ENCODE data around the gene SLC26A1.

The SLC26A1 gene

DNA sequence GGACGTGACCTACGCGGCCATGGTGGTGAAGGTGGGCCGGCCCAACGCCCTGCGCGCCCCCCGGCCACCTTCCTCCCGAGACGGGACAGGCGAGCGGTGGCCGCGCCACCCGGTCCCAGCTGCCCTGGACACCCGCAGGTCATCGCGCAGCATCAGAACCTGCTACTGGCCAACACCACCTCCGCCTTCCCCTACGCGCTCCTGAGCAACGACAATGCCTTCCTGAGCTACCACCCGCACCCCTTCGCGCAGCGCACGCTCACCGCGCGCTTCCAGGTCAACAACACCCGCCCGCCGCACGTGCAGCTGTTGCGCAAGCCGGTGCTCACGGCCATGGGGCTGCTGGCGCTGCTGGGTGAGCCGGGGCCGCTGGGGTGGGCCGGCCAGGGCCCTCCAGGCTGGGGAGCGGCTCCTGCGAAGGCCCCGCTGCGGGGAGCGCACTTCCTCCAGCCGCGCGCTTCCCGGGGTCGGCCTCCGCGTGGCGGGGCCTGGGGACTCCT lies 9.0 kb upstream of the SLC26A1 start:
- Histone ChIP-seq H3K4me2 (ENCODE audit: low read length) (peak overlapping the region; percentile 32), H2BK12ac (ENCODE audit: low read length) (no peak overlapping the region), H4K12ac (ENCODE audit: low read depth, low read length) (no peak overlapping the region), H2AFZ (ENCODE audit: insufficient read depth, low read length, poor library complexity) (no peak overlapping the region), H3K9ac (ENCODE audit: low read length) (no peak overlapping the region), H3K4ac (ENCODE audit: low read depth, low read length) (no peak overlapping the region), H3K9me3 (ENCODE audit: insufficient read depth, low read depth, low read length) (peaks cover 20% of the 10 kb centered on the region), H3K79me1 (ENCODE audit: low read length) (no peaks in the 10 kb centered on the region), H3K27ac (ENCODE audit: low read depth, low read length) (no peak overlapping the region), H3K18ac (ENCODE audit: low read length) (no peak overlapping the region), H3K4me3 (ENCODE audit: low read depth, low read length) (no peak overlapping the region), H3K4me1 (ENCODE audit: control insufficient read depth in 1 of 2, insufficient read depth in 2 of 2, low read length in 2 of 2) (peaks cover 2 to 3% of the 10 kb centered on the region in 2 experiments), H4K91ac (ENCODE audit: low read depth, low read length) (no peak overlapping the region), H4K8ac (ENCODE audit: low read depth, low read length) (no peak overlapping the region), H3K36me3 (ENCODE audit: control insufficient read depth in 1 of 2, insufficient read depth in 2 of 2, low read length in 2 of 2) (no peaks in the 10 kb centered on the region), H2BK5ac (ENCODE audit: low read depth, low read length, poor library complexity) (no peak overlapping the region), H3K27me3 (ENCODE audit: insufficient read depth, low read length) (peaks cover 64% of the 10 kb centered on the region), H3K79me2 (ENCODE audit: control insufficient read depth, insufficient read depth, low read length, poor library complexity) (no peaks in the 10 kb centered on the region), H3K14ac (ENCODE audit: low read length) (no peak overlapping the region), H2AK5ac (ENCODE audit: low read length) (no peak overlapping the region), H3K23ac (ENCODE audit: low read length) (no peak overlapping the region), H2BK120ac (ENCODE audit: insufficient read depth, low read length, poor library complexity) (no peak overlapping the region)
- DNase-seq = peak in 1 of 2 donors; percentile 64
- WGBS (ENCODE audit: extremely low coverage, insufficient coverage, insufficient read length) = no CpG with 5 or more reads among the region's 54 CpGs

DNA sequence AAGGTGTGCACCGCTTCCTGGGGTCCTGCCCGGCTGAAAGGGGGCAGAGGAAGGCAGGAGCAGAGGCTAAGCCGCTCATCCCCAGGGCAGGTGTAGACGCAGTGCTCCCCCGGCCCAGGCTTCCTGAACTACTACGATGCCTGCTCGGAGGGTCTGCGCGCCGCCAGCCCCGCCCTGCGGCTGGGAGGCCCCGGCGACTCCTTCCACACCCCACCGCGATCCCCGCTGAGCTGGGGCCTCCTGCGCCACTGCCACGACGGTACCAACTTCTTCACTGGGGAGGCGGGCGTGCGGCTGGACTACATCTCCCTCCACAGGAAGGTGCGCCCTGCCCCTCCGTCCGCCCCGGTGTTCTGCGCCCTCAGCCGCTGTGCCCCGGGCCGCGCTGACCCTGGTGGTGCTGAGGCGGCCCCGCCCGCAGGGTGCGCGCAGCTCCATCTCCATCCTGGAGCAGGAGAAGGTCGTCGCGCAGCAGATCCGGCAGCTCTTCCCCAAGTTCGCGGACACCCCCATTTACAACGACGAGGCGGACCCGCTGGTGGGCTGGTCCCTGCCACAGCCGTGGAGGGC lies 8.4 kb upstream of the SLC26A1 start:
- H3K4me3 ChIP-seq (ENCODE audit: low read depth, low read length) = no peak overlapping the region
- no peak overlapping the region for H3K9ac ChIP-seq (ENCODE audit: low read length)
- H3K9me3 ChIP-seq (ENCODE audit: insufficient read depth, low read depth, low read length) = peaks cover 20% of the 10 kb centered on the region
- no peaks in the 10 kb centered on the region for H3K79me2 ChIP-seq (ENCODE audit: control insufficient read depth, insufficient read depth, low read length, poor library complexity)
- no peak overlapping the region for H3K18ac ChIP-seq (ENCODE audit: low read length)
- H2AFZ ChIP-seq (ENCODE audit: insufficient read depth, low read length, poor library complexity) = no peak overlapping the region
- H3K27me3 ChIP-seq (ENCODE audit: insufficient read depth, low read length) = peaks cover 64% of the 10 kb centered on the region
- no peak overlapping the region for H2BK5ac ChIP-seq (ENCODE audit: low read depth, low read length, poor library complexity)
- no peak overlapping the region for H3K4ac ChIP-seq (ENCODE audit: low read depth, low read length)
- no peak overlapping the region for H2AK5ac ChIP-seq (ENCODE audit: low read length)
- no peak overlapping the region for H3K14ac ChIP-seq (ENCODE audit: low read length)
- H2BK12ac ChIP-seq (ENCODE audit: low read length) = no peak overlapping the region
- H3K27ac ChIP-seq (ENCODE audit: low read depth, low read length) = no peak overlapping the region
- H2BK120ac ChIP-seq (ENCODE audit: insufficient read depth, low read length, poor library complexity) = no peak overlapping the region
- no peak overlapping the region for H4K12ac ChIP-seq (ENCODE audit: low read depth, low read length)
- no peak overlapping the region for H3K23ac ChIP-seq (ENCODE audit: low read length)
- H3K36me3 ChIP-seq (ENCODE audit: control insufficient read depth in 1 of 2, insufficient read depth in 2 of 2, low read length in 2 of 2) = no peaks in the 10 kb centered on the region
- H3K4me2 ChIP-seq (ENCODE audit: low read length) = no peak overlapping the region
- H4K91ac ChIP-seq (ENCODE audit: low read depth, low read length) = no peak overlapping the region
- no peak for DNase-seq
- H3K79me1 ChIP-seq (ENCODE audit: low read length) = no peaks in the 10 kb centered on the region
- H4K8ac ChIP-seq (ENCODE audit: low read depth, low read length) = no peak overlapping the region
- H3K4me1 ChIP-seq (ENCODE audit: control insufficient read depth in 1 of 2, insufficient read depth in 2 of 2, low read length in 2 of 2) = peaks cover 2 to 3% of the 10 kb centered on the region in 2 experiments
- no CpG with 5 or more reads among the region's 48 CpGs for WGBS (ENCODE audit: extremely low coverage, insufficient coverage, insufficient read length)

DNA sequence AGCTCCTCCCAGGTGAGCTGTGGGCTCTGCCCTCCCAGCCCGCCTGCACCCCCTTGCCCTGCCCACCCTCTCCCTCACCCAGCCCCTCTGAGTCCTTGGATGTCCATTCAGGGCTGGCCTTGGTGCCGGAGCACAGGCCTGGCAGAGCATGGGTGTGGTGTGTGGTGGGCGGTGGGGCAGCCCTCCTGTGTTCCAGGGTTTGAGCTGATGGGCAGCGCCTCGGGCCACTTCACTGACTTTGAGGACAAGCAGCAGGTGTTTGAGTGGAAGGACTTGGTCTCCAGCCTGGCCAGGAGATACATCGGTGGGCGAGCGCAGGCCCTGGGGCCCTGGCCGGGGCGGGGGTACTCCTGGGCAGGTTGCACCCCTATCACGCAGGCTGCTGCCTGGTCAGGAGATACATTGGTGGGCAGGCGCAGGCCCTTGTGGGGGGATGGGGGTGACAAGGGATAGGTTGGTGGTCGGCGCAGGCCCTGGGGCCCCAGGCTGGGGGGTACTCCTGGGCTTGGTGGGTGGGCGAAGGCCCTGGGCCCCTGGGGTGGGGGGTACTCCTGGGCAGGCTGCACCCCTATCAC lies 7.6 kb upstream of the SLC26A1 start:
- no peak overlapping the region for H3K27ac ChIP-seq (ENCODE audit: low read depth, low read length)
- no peak overlapping the region for H3K4me3 ChIP-seq (ENCODE audit: low read depth, low read length)
- peaks cover 67% of the 10 kb centered on the region for H3K27me3 ChIP-seq (ENCODE audit: insufficient read depth, low read length)
- H3K9ac ChIP-seq (ENCODE audit: low read length) = no peak overlapping the region
- H2BK5ac ChIP-seq (ENCODE audit: low read depth, low read length, poor library complexity) = no peak overlapping the region
- DNase-seq = no peak
- no peak overlapping the region for H3K4me2 ChIP-seq (ENCODE audit: low read length)
- H3K4ac ChIP-seq (ENCODE audit: low read depth, low read length) = no peak overlapping the region
- peaks cover 2 to 3% of the 10 kb centered on the region in 2 experiments for H3K4me1 ChIP-seq (ENCODE audit: control insufficient read depth in 1 of 2, insufficient read depth in 2 of 2, low read length in 2 of 2)
- no peaks in the 10 kb centered on the region for H3K79me2 ChIP-seq (ENCODE audit: control insufficient read depth, insufficient read depth, low read length, poor library complexity)
- peaks cover 19% of the 10 kb centered on the region for H3K9me3 ChIP-seq (ENCODE audit: insufficient read depth, low read depth, low read length)
- no peak overlapping the region for H3K18ac ChIP-seq (ENCODE audit: low read length)
- no peak overlapping the region for H3K14ac ChIP-seq (ENCODE audit: low read length)
- no peaks in the 10 kb centered on the region for H3K79me1 ChIP-seq (ENCODE audit: low read length)
- no peak overlapping the region for H4K12ac ChIP-seq (ENCODE audit: low read depth, low read length)
- no peak overlapping the region for H2BK12ac ChIP-seq (ENCODE audit: low read length)
- H3K36me3 ChIP-seq (ENCODE audit: control insufficient read depth in 1 of 2, insufficient read depth in 2 of 2, low read length in 2 of 2) = no peaks in the 10 kb centered on the region
- no peak overlapping the region for H4K8ac ChIP-seq (ENCODE audit: low read depth, low read length)
- no CpG with 5 or more reads among the region's 15 CpGs for WGBS (ENCODE audit: extremely low coverage, insufficient coverage, insufficient read length)
- no peak overlapping the region for H4K91ac ChIP-seq (ENCODE audit: low read depth, low read length)
- no peak overlapping the region for H2AFZ ChIP-seq (ENCODE audit: insufficient read depth, low read length, poor library complexity)
- no peak overlapping the region for H2BK120ac ChIP-seq (ENCODE audit: insufficient read depth, low read length, poor library complexity)
- H2AK5ac ChIP-seq (ENCODE audit: low read length) = no peak overlapping the region
- H3K23ac ChIP-seq (ENCODE audit: low read length) = no peak overlapping the region

DNA sequence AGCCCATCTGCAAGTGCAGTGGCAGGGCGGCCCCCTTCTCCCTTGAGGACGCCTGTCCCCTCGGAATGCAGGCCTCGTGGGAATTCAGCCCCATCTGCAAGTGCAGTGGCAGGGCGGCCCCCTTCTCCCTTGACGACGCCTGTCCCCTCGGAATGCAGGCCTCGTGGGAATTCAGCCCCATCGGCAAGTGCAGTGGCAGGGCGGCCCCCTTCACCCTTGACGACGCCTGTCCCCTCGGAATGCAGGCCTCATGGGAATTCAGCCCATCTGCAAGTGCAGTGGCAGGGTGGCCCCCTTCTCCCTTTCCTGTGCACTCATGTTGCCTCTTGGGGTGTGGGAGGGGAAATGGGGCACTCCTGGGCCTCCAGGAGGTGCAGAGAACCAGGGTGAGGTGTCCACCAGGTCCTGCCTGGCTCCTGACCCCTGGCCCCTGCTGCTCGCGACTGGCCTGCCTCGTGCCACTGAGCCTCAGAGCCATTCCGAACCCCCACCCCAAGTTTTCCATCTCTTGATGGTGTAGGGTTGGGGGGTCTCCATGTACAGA lies 6.8 kb upstream of the SLC26A1 start:
- no peak for DNase-seq
- Histone ChIP-seq H3K27me3 (ENCODE audit: insufficient read depth, low read length) (peaks cover 61% of the 10 kb centered on the region), H3K18ac (ENCODE audit: low read length) (no peak overlapping the region), H3K27ac (ENCODE audit: low read depth, low read length) (no peak overlapping the region), H3K4me2 (ENCODE audit: low read length) (no peak overlapping the region), H3K4ac (ENCODE audit: low read depth, low read length) (no peak overlapping the region), H2BK12ac (ENCODE audit: low read length) (no peak overlapping the region), H3K79me2 (ENCODE audit: control insufficient read depth, insufficient read depth, low read length, poor library complexity) (no peaks in the 10 kb centered on the region), H3K9ac (ENCODE audit: low read length) (no peak overlapping the region), H2BK120ac (ENCODE audit: insufficient read depth, low read length, poor library complexity) (no peak overlapping the region), H4K12ac (ENCODE audit: low read depth, low read length) (no peak overlapping the region), H3K79me1 (ENCODE audit: low read length) (no peaks in the 10 kb centered on the region), H2AFZ (ENCODE audit: insufficient read depth, low read length, poor library complexity) (no peak overlapping the region), H3K36me3 (ENCODE audit: control insufficient read depth in 1 of 2, insufficient read depth in 2 of 2, low read length in 2 of 2) (no peaks in the 10 kb centered on the region), H2AK5ac (ENCODE audit: low read length) (no peak overlapping the region), H3K14ac (ENCODE audit: low read length) (no peak overlapping the region), H4K8ac (ENCODE audit: low read depth, low read length) (no peak overlapping the region), H4K91ac (ENCODE audit: low read depth, low read length) (no peak overlapping the region), H2BK5ac (ENCODE audit: low read depth, low read length, poor library complexity) (no peak overlapping the region), H3K23ac (ENCODE audit: low read length) (no peak overlapping the region), H3K9me3 (ENCODE audit: insufficient read depth, low read depth, low read length) (peaks cover 17% of the 10 kb centered on the region), H3K4me1 (ENCODE audit: control insufficient read depth in 1 of 2, insufficient read depth in 2 of 2, low read length in 2 of 2) (peaks cover 2 to 3% of the 10 kb centered on the region in 2 experiments), H3K4me3 (ENCODE audit: low read depth, low read length) (no peak overlapping the region)
- WGBS (ENCODE audit: extremely low coverage, insufficient coverage, insufficient read length) = no CpG with 5 or more reads among the region's 18 CpGs
